Measurements from ENCODE around the gene DDA1.

Gene DDA1

GRCh38 chr19:17325133-17325532 lies 15.8 kb downstream of the DDA1 start:
- H3K9me2 ChIP-seq (replicated peaks; ENCODE audit: insufficient read depth, low read length), result no peaks in the 10 kb centered on the region
- no peaks in the 10 kb centered on the region for H4K20me1 ChIP-seq (ENCODE audit: low read depth, low read length)
- H3K9ac ChIP-seq (ENCODE audit: low read length), result no peak overlapping the region
- H3K79me2 ChIP-seq (ENCODE audit: insufficient read depth, low read length), result no peaks in the 10 kb centered on the region
- no peaks in the 10 kb centered on the region for H3K36me3 ChIP-seq (ENCODE audit: low read length)
- peaks cover 3% of the 10 kb centered on the region; the same call in 1 of the 2 replicates for H3F3A ChIP-seq (ENCODE audit: insufficient read depth)
- H2AFZ ChIP-seq (ENCODE audit: low read depth, low read length, severe bottlenecking), result no peak overlapping the region
- TF ChIP-seq EZH2phosphoT487 (conservative IDR thresholded peaks at IDR 0.05; ENCODE audit: low read length), result no peak
- no peak for TF ChIP-seq CTCF (IDR thresholded peaks at IDR 0.05; ENCODE audit: insufficient read depth, low read length, poor library complexity, severe bottlenecking)
- H3K4me2 ChIP-seq (ENCODE audit: low read depth, low read length, poor library complexity, severe bottlenecking), result no peak overlapping the region
- H3K9me3 ChIP-seq (ENCODE audit: insufficient read depth, low read length), result no peaks in the 10 kb centered on the region
- no peak overlapping the region for H3K4me3 ChIP-seq (ENCODE audit: insufficient read depth, low read length, poor library complexity, severe bottlenecking)
- H3K27me3 ChIP-seq (ENCODE audit: low read length), result no peaks in the 10 kb centered on the region
- H3K27ac ChIP-seq (ENCODE audit: low read depth, low read length), result no peak overlapping the region

GRCh38 chr19:17325881-17326594 lies 16.7 kb downstream of the DDA1 start:
- Histone ChIP-seq H3K79me2 (ENCODE audit: insufficient read depth, low read length) (no peaks in the 10 kb centered on the region), H4K20me1 (ENCODE audit: low read depth, low read length) (no peaks in the 10 kb centered on the region), H3K27ac (ENCODE audit: low read depth, low read length) (no peak overlapping the region), H3K4me3 (ENCODE audit: insufficient read depth, low read length, poor library complexity, severe bottlenecking) (no peak overlapping the region), H2AFZ (ENCODE audit: low read depth, low read length, severe bottlenecking) (no peak overlapping the region), H3K27me3 (ENCODE audit: low read length) (no peaks in the 10 kb centered on the region), H3K4me2 (ENCODE audit: low read depth, low read length, poor library complexity, severe bottlenecking) (no peak overlapping the region), H3F3A (ENCODE audit: insufficient read depth) (peaks cover 3% of the 10 kb centered on the region; the same call in 1 of the 2 replicates), H3K36me3 (ENCODE audit: low read length) (no peaks in the 10 kb centered on the region), H3K9me3 (ENCODE audit: insufficient read depth, low read length) (no peaks in the 10 kb centered on the region), H3K9ac (ENCODE audit: low read length) (no peak overlapping the region), H3K9me2 (replicated peaks; ENCODE audit: insufficient read depth, low read length) (no peaks in the 10 kb centered on the region)
- no peak for TF ChIP-seq EZH2phosphoT487 (conservative IDR thresholded peaks at IDR 0.05; ENCODE audit: low read length)
- no peak for TF ChIP-seq CTCF (IDR thresholded peaks at IDR 0.05; ENCODE audit: insufficient read depth, low read length, poor library complexity, severe bottlenecking)

GRCh38 chr19:17326595-17326966 lies 17.2 kb downstream of the DDA1 start:
- Histone ChIP-seq H3K79me2 (ENCODE audit: insufficient read depth, low read length) (no peaks in the 10 kb centered on the region), H3K4me2 (ENCODE audit: low read depth, low read length, poor library complexity, severe bottlenecking) (no peak overlapping the region), H3K9me2 (replicated peaks; ENCODE audit: insufficient read depth, low read length) (no peaks in the 10 kb centered on the region), H3K4me3 (ENCODE audit: insufficient read depth, low read length, poor library complexity, severe bottlenecking) (no peak overlapping the region), H3K9me3 (ENCODE audit: insufficient read depth, low read length) (no peaks in the 10 kb centered on the region), H3K27ac (ENCODE audit: low read depth, low read length) (no peak overlapping the region), H3K36me3 (ENCODE audit: low read length) (no peaks in the 10 kb centered on the region), H3K9ac (ENCODE audit: low read length) (no peak overlapping the region), H3F3A (ENCODE audit: insufficient read depth) (peaks cover 7% of the 10 kb centered on the region; the same call in 1 of the 2 replicates), H3K27me3 (ENCODE audit: low read length) (no peaks in the 10 kb centered on the region), H4K20me1 (ENCODE audit: low read depth, low read length) (no peaks in the 10 kb centered on the region), H2AFZ (ENCODE audit: low read depth, low read length, severe bottlenecking) (no peak overlapping the region)
- TF ChIP-seq EZH2phosphoT487 (conservative IDR thresholded peaks at IDR 0.05; ENCODE audit: low read length), result no peak
- no peak for TF ChIP-seq CTCF (IDR thresholded peaks at IDR 0.05; ENCODE audit: insufficient read depth, low read length, poor library complexity, severe bottlenecking)
